Measurements from ENCODE around the gene RAB41.

DNA sequence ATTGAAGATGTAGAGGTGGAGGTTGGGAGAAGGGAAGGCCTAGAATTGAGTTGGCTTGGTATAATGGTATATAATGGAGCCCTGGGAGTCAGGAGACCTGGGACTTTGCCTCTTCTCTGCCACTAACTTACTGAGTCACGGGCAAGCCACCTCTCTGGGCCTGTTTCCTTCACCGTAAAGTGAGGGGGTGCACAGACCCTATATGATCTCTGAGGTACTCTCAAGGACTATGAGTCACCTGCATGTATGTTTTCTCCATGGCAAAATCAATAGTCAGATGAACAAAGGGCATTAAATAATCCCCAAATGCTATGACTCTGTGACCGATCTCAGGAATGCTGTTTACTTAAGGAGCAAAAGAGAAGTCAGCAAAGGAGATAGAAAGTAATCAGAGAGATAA is 27.1 kb upstream of the RAB41 start:
- TF ChIP-seq MYC (IDR thresholded peaks at IDR 0.05; ENCODE audit: low read depth, low read length) = no peak
- TF ChIP-seq, protein P1, sequence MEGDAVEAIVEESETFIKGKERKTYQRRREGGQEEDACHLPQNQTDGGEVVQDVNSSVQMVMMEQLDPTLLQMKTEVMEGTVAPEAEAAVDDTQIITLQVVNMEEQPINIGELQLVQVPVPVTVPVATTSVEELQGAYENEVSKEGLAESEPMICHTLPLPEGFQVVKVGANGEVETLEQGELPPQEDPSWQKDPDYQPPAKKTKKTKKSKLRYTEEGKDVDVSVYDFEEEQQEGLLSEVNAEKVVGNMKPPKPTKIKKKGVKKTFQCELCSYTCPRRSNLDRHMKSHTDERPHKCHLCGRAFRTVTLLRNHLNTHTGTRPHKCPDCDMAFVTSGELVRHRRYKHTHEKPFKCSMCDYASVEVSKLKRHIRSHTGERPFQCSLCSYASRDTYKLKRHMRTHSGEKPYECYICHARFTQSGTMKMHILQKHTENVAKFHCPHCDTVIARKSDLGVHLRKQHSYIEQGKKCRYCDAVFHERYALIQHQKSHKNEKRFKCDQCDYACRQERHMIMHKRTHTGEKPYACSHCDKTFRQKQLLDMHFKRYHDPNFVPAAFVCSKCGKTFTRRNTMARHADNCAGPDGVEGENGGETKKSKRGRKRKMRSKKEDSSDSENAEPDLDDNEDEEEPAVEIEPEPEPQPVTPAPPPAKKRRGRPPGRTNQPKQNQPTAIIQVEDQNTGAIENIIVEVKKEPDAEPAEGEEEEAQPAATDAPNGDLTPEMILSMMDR (IDR thresholded peaks at IDR 0.05; ENCODE audit: extremely low read depth in 1 of 2, insufficient read depth in 1 of 2, low read depth in 1 of 2, low read length in 2 of 2) = no peak
- TF ChIP-seq GATA2 (IDR thresholded peaks at IDR 0.05; ENCODE audit: insufficient read depth, insufficient read length, low read depth, low read length) = no peak
- no peak for TF ChIP-seq POLR2A (IDR thresholded peaks at IDR 0.05; ENCODE audit: low read depth, low read length)
- TF ChIP-seq EZH2 (IDR thresholded peaks at IDR 0.05; ENCODE audit: borderline replicate concordance, low read depth, low read length, severe bottlenecking) = no peak
- no peak for TF ChIP-seq POLR2AphosphoS5 (IDR thresholded peaks at IDR 0.05; ENCODE audit: insufficient read depth, low read depth, low read length)
- no peak for TF ChIP-seq FOS (IDR thresholded peaks at IDR 0.05; ENCODE audit: borderline replicate concordance, insufficient read depth, low read length)
- no peak for TF ChIP-seq MAX (IDR thresholded peaks at IDR 0.05; ENCODE audit: insufficient read depth, insufficient read length)
- no peak for TF ChIP-seq JUN (IDR thresholded peaks at IDR 0.05; ENCODE audit: borderline replicate concordance, insufficient read depth, insufficient read length, low read depth)
